GM12878 (cell line): ENCODE results near the gene TOP3A. TPM values are rescaled to one million over a fixed set of nuclear protein-coding genes. Genes with fewer than 3 reads are reported as not detected.

ENCODE experiments used
- ATAC-seq: fragments of 200-7000 bp; cut with Tn5 transposase; 3 replicates; pipeline ENCODE4 v1.9.1; 2020; ENCODE audit warnings: mild to moderate bottlenecking, moderate library complexity
- BruUV-seq: library from RNA; stranded (reverse); fragments of 400-500 nt; replicated peaks from 2 replicates; lab custom pipeline; 2021; lab: Mats Ljungman, UMichigan
- CTCF ChIA-PET: fragments of 300-600 bp; sonication (Branson Sonifier 250); formaldehyde crosslinking; extraction: SDS; loops from one replicate; lab custom pipeline; 2021; ENCODE audit warnings: inconsistent platforms; lab: Yijun Ruan, JAX
- POLR2A ChIA-PET: fragments of 350-600 bp; formaldehyde crosslinking; extraction: SDS; loops from one replicate; lab custom pipeline; 2021; ENCODE audit warnings: inconsistent platforms; lab: Charles Lee
- RAD21 ChIA-PET: fragments of 300-600 bp; sonication (Branson Sonifier 250); formaldehyde crosslinking; loops from one replicate; lab custom pipeline; 2023; ENCODE audit warnings: antibody characterized with exemption; ENCODE audit not compliant: unreplicated experiment; lab: Charles Lee
- SMC1A ChIA-PET: fragments of 300-600 bp; sonication (Branson Sonifier 250); formaldehyde crosslinking; loops from one replicate; lab custom pipeline; 2023; ENCODE audit not compliant: unreplicated experiment, uncharacterized antibody; lab: Charles Lee
- DNase-seq: peaks from one replicate; pipeline ENCODE4 v3.0.0-alpha.2; 2011; ENCODE audit warnings: low read depth, low spot score
- FAIRE-seq: peaks from 3 replicates; lab custom pipeline; 2011; peaks lifted over from hg19 to GRCh38; lab: Jason Lieb, UNC
- H2AFZ ChIP-seq: 2 replicates; pipeline ENCODE4 v1.6.0; 2011; ENCODE audit warnings: low read depth, low read length, control low read depth; ENCODE audit not compliant: control insufficient read depth
- H3K27ac ChIP-seq: 2 replicates; pipeline ENCODE4 v1.5.1; 2011; ENCODE audit warnings: control low read depth; ENCODE audit not compliant: control insufficient read depth, insufficient read depth
- H3K27me3 ChIP-seq, 2 experiments: replicated peaks in 1 of 2; 2 replicates each; pipeline versions ENCODE4 v1.6.0 to v1.6.1; 2011; ENCODE audit warnings: low read length in 1 of 2; ENCODE audit not compliant: control insufficient read depth in 2 of 2, insufficient read depth in 2 of 2
- H3K36me3 ChIP-seq, 2 experiments: 2 replicates each; pipeline ENCODE4 v1.5.1; 2011; ENCODE audit warnings: low read length in 1 of 2; ENCODE audit not compliant: control insufficient read depth in 2 of 2, insufficient read depth in 2 of 2
- H3K4me1 ChIP-seq: 2 replicates; pipeline ENCODE4 v1.6.1; 2011; ENCODE audit warnings: mild to moderate bottlenecking, low read length, moderate library complexity, mixed read lengths; ENCODE audit not compliant: control insufficient read depth, insufficient read depth
- H3K4me2 ChIP-seq: 2 replicates; pipeline ENCODE4 v1.6.0; 2011; ENCODE audit warnings: control low read depth; ENCODE audit not compliant: control insufficient read depth, insufficient read depth
- H3K4me3 ChIP-seq: fragments of 200-600 bp; sonication (generic); 2 replicates; pipeline ENCODE4 v1.5.1; 2016
- H3K79me2 ChIP-seq: 2 replicates; pipeline ENCODE4 v1.6.0; 2011; ENCODE audit warnings: low read length; ENCODE audit not compliant: control insufficient read depth, insufficient read depth
- H3K9ac ChIP-seq: 2 replicates; pipeline ENCODE4 v1.8.0; 2011; ENCODE audit warnings: low read length, control low read depth, mixed read lengths; ENCODE audit not compliant: control insufficient read depth, insufficient read depth
- H3K9me3 ChIP-seq: replicated peaks from 3 replicates; pipeline ENCODE4 v1.5.1; 2011; ENCODE audit warnings: mild to moderate bottlenecking, low read length; ENCODE audit not compliant: control insufficient read depth, insufficient read depth
- H4K20me1 ChIP-seq: 2 replicates; pipeline ENCODE4 v1.6.0; 2011; ENCODE audit not compliant: control insufficient read depth, insufficient read depth
- CHD1 ChIP-seq: IDR thresholded peaks from 2 replicates; pipeline ENCODE4 v1.6.1; 2012; ENCODE audit warnings: low read depth, low read length, improper control_type of control experiment
- EZH2 ChIP-seq: IDR thresholded peaks from 2 replicates; pipeline ENCODE4 v1.6.1; 2012; ENCODE audit warnings: low read depth, mild to moderate bottlenecking, control low read depth, inconsistent platforms, low read length, borderline replicate concordance; ENCODE audit not compliant: control insufficient read depth
- FOS ChIP-seq: IDR thresholded peaks from 3 replicates; pipeline ENCODE4 v1.6.1; 2011; ENCODE audit warnings: borderline replicate concordance; ENCODE audit not compliant: insufficient read length; ENCODE audit errors: extremely low read depth
- IKZF1 ChIP-seq: fragments of 450-650 bp; conservative IDR thresholded peaks from 2 replicates; pipeline ENCODE4 v1.6.1; 2017; ENCODE audit warnings: antibody characterized with exemption, mild to moderate bottlenecking
- IKZF2 ChIP-seq, 2 experiments: fragments of 450-650 bp; IDR thresholded peaks; 2 replicates each; pipeline ENCODE4 v1.6.1; 2017; ENCODE audit warnings: mild to moderate bottlenecking in 2 of 2, moderate library complexity in 2 of 2
- KLF5 ChIP-seq: fragments of 450-650 bp; IDR thresholded peaks from 2 replicates; pipeline ENCODE4 v1.6.1; 2014; ENCODE audit warnings: mild to moderate bottlenecking; ENCODE audit not compliant: partially characterized antibody
- NBN ChIP-seq: fragments of 450-650 bp; IDR thresholded peaks from 2 replicates; pipeline ENCODE4 v1.6.1; 2016
- NR2C2 ChIP-seq: IDR thresholded peaks from 2 replicates; pipeline ENCODE4 v1.6.1; 2011; ENCODE audit warnings: borderline replicate concordance, low read depth; ENCODE audit not compliant: control insufficient read depth, insufficient read length
- NRF1 ChIP-seq: conservative IDR thresholded peaks from 2 replicates; pipeline ENCODE4 v1.6.1; 2011; ENCODE audit warnings: mild to moderate bottlenecking, low read depth, low read length, improper control_type of control experiment
- RUNX3 ChIP-seq: IDR thresholded peaks from 2 replicates; pipeline ENCODE4 v1.6.1; 2012; ENCODE audit warnings: low read length, inconsistent platforms
- SMAD5 ChIP-seq: IDR thresholded peaks from 2 replicates; pipeline ENCODE4 v1.6.1; 2016; ENCODE audit warnings: antibody characterized with exemption, low read depth
- STAT3 ChIP-seq: IDR thresholded peaks from 2 replicates; pipeline ENCODE4 v1.6.1; 2011; ENCODE audit warnings: low read depth, low read length, improper control_type of control experiment
- TARDBP ChIP-seq: IDR thresholded peaks from 2 replicates; pipeline ENCODE4 v1.6.1; 2016; ENCODE audit warnings: borderline replicate concordance
- TCF3 ChIP-seq: IDR thresholded peaks from 2 replicates; pipeline ENCODE4 v1.6.1; 2012; ENCODE audit warnings: low read depth, mild to moderate bottlenecking, low read length, borderline replicate concordance; ENCODE audit not compliant: insufficient read depth
- ZSCAN29 ChIP-seq: fragments of 450-650 bp; IDR thresholded peaks from 2 replicates; pipeline ENCODE4 v1.6.1; 2017; ENCODE audit warnings: mild to moderate bottlenecking, moderate library complexity
- WGBS: methylation state at CpG from one replicate; pipeline ENCODE4 v1.1.6; 2016; ENCODE audit warnings: low lambda C conversion rate; ENCODE audit not compliant: insufficient replicate concordance, insufficient coverage; ENCODE audit errors: missing lambda C conversion rate; 5-methylcytosine and 5-hydroxymethylcytosine counted together
- in situ Hi-C: fragments of 300-500 bp; cut with MboI; formaldehyde crosslinking; loops from 9 replicates; pipeline ENCODE4 v1.14.3; 2018; ENCODE audit warnings: mixed read lengths
- intact Hi-C: fragments of 100-400 bp; cut with micrococcal nuclease; formaldehyde crosslinking; loops from one replicate; pipeline ENCODE4 v1.14.2; 2022; ENCODE audit not compliant: unreplicated experiment
- polyA plus RNA-seq, 11 experiments: library from polyadenylated mRNA; depleted of rRNA in 4 of 11; unstranded in 6 of 11; stranded (reverse) in 5 of 11; fragments of >200 nt; fragmentation: Nextera tagmentation in 4 of 11; fragmentation: Illumina TruSeq in 1 of 11; extraction: Ambion mirVana in 4 of 11; extraction: Trizol in 1 of 11; gene quantifications; 1 replicate in 1 of 11; 2 replicates in 10 of 11; pipeline versions ENCODE4 v1.2.1 to v1.2.3, GENCODE V29; 2011 to 2016; ENCODE audit warnings: inconsistent platforms in 2 of 11, missing spikeins in 2 of 11, low read depth in 1 of 11
- total RNA-seq, 4 experiments: library from RNA; depleted of rRNA in 3 of 4; stranded (reverse); fragments of >200 nt in 3 of 4; fragmentation: Illumina TruSeq in 1 of 4; extraction: Trizol in 1 of 4; gene quantifications; 2 replicates each; pipeline versions ENCODE4 v1.2.1 to v1.2.3, GENCODE V29; 2013 to 2021
- TF ChIP-seq, protein P1 (sequence below): fragments of 450-650 bp; IDR thresholded peaks from 2 replicates; pipeline ENCODE4 v1.6.1; 2017; ENCODE audit warnings: mild to moderate bottlenecking, moderate library complexity

TOP3A gene
- total and polyA plus RNA-seq, 10 of the 15 experiments (the other 5 are each of a cell fraction or from before 2014, with no cell fraction given) = 4.2 to 51.9 (median 31.8) TPM

DNA sequence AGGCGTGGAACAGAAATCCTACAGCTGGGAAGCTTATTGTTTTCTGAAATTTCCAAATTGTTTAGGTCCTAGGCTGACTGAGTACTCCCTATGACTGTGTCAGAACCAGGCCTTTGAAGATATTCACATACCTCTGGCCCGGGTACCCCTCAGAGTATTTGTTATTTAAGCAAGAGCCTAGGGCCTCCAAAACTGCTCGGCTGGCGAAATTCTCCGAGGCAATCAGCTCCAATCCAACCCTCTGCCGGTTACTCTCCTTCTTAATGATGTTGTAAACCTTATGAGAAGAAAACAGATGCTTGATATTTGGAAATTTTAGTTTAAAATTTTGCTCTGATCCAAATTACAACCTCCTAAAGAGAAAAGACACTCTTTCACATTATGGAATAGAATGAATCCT, 38.7 kb upstream of the TOP3A start (continued):
- TF ChIP-seq NRF1 (no peak), NBN (no peak), STAT3 (no peak), ZSCAN29 (no peak), SMAD5 (no peak), TARDBP (no peak), KLF5 (no peak)
- TF ChIP-seq, protein P1, sequence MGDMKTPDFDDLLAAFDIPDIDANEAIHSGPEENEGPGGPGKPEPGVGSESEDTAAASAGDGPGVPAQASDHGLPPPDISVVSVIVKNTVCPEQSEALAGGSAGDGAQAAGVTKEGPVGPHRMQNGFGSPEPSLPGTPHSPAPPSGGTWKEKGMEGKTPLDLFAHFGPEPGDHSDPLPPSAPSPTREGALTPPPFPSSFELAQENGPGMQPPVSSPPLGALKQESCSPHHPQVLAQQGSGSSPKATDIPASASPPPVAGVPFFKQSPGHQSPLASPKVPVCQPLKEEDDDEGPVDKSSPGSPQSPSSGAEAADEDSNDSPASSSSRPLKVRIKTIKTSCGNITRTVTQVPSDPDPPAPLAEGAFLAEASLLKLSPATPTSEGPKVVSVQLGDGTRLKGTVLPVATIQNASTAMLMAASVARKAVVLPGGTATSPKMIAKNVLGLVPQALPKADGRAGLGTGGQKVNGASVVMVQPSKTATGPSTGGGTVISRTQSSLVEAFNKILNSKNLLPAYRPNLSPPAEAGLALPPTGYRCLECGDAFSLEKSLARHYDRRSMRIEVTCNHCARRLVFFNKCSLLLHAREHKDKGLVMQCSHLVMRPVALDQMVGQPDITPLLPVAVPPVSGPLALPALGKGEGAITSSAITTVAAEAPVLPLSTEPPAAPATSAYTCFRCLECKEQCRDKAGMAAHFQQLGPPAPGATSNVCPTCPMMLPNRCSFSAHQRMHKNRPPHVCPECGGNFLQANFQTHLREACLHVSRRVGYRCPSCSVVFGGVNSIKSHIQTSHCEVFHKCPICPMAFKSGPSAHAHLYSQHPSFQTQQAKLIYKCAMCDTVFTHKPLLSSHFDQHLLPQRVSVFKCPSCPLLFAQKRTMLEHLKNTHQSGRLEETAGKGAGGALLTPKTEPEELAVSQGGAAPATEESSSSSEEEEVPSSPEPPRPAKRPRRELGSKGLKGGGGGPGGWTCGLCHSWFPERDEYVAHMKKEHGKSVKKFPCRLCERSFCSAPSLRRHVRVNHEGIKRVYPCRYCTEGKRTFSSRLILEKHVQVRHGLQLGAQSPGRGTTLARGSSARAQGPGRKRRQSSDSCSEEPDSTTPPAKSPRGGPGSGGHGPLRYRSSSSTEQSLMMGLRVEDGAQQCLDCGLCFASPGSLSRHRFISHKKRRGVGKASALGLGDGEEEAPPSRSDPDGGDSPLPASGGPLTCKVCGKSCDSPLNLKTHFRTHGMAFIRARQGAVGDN = no peak

DNA sequence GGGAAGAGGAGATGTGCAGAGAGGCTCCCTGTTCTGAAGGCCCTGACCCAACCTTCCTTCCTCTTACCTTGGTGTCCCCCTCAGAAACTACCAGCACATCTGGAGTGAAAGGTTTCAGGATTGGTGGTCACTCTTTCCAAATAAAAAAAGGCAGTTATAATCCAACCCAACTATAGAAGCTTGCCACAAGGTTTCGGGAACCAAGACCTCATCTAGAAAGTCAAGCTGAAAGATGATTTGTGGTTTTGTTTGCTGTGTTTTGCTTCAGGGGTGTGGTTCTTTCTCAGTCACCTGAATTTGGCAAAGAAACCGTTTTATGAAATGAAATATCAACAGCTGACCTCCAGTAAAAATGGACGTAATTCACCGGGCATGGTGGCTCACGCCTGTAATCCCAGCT, 29.2 kb upstream of the TOP3A start:
- SMC1A ChIA-PET = no interaction called here
- intact Hi-C loops = no loop called here
- H3K36me3 ChIP-seq = peaks cover 10 to 21% of the 10 kb centered on the region in 2 experiments
- peaks cover 3% of the 10 kb centered on the region for H3K4me1 ChIP-seq
- H3K27ac ChIP-seq = no peak overlapping the region
- H2AFZ ChIP-seq = no peak overlapping the region
- ATAC-seq = peak; percentile 68
- no peak for TF ChIP-seq FOS
- TF ChIP-seq RUNX3 = peak; percentile 80
- TF ChIP-seq NR2C2 = no peak
- TF ChIP-seq IKZF2 (IDR thresholded peaks at IDR 0.05) = peak; percentile 31; a peak in 2 of 4 replicates
- TF ChIP-seq TCF3 = no peak
- TF ChIP-seq IKZF1 = 0 out of 2 replicates have a peak, but pooled peaks have one; percentile 14
- no peak for TF ChIP-seq EZH2
- no peak for TF ChIP-seq CHD1
- TF ChIP-seq, all 136 proteins: peak for 3
- no TSS peak for BruUV-seq
- H3K4me3 ChIP-seq = no peak overlapping the region
- H4K20me1 ChIP-seq = no peaks in the 10 kb centered on the region
- ChIA-PET CTCF (no interaction called here), POLR2A (no interaction called here), RAD21 (interaction anchor here (0.7 kb wide), 1 partner anchor 522 kb away, joined by 3 read pairs; no protein-coding TSS in a partner anchor)
- 44% methylated on average over 5 of the region's 5 CpGs for WGBS
- in situ Hi-C loops = no loop called here
- H3K27me3 ChIP-seq = no peaks in the 10 kb centered on the region
- DNase-seq (no peak), FAIRE-seq (peak; percentile 52)
- H3K9ac ChIP-seq = no peak overlapping the region
- H3K9me3 ChIP-seq = no peaks in the 10 kb centered on the region
- H3K4me2 ChIP-seq = no peak overlapping the region
- H3K79me2 ChIP-seq = no peaks in the 10 kb centered on the region
